ENCODE measurements around the gene SMYD3. TPM values are rescaled to one million over a fixed set of nuclear protein-coding genes. Genes with fewer than 3 reads are reported as not detected.

Gene SMYD3
- total RNA-seq, 2 donors from 2014 or later: 16.2 to 16.4 TPM

DNA sequence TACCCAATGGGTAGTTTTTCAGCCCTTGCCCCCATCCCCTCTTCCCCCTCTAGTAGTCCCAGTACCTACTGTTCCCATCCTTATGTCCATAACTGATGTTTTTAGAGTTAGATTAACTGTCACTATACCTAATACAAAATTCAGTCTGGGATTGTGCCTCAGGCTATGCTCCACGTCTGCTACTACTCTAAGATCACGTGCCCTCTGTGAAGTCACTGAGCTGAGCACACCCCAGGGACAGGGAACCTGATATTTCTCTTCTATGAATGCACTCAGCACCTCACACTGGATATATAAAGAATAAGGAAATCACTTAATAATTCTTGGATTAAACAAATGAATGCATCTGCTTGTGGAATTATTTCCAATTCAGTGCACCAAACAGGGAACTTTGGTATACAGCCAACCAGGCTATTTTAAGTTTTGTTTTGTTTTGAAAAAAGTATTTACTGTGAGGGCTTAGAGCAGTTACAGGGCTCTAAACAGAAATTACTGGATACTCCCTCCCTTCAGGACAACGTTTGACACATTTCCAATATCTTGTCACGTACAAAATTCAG lies 307.9 kb downstream of the SMYD3 start:
- H3K9ac ChIP-seq (ENCODE audit: low read depth in 2 of 2, low read length in 2 of 2): no peak overlapping the region
- TF ChIP-seq, protein P1, sequence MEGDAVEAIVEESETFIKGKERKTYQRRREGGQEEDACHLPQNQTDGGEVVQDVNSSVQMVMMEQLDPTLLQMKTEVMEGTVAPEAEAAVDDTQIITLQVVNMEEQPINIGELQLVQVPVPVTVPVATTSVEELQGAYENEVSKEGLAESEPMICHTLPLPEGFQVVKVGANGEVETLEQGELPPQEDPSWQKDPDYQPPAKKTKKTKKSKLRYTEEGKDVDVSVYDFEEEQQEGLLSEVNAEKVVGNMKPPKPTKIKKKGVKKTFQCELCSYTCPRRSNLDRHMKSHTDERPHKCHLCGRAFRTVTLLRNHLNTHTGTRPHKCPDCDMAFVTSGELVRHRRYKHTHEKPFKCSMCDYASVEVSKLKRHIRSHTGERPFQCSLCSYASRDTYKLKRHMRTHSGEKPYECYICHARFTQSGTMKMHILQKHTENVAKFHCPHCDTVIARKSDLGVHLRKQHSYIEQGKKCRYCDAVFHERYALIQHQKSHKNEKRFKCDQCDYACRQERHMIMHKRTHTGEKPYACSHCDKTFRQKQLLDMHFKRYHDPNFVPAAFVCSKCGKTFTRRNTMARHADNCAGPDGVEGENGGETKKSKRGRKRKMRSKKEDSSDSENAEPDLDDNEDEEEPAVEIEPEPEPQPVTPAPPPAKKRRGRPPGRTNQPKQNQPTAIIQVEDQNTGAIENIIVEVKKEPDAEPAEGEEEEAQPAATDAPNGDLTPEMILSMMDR (IDR thresholded peaks at IDR 0.05): no peak
- H3K9me3 ChIP-seq: no peaks in the 10 kb centered on the region

DNA sequence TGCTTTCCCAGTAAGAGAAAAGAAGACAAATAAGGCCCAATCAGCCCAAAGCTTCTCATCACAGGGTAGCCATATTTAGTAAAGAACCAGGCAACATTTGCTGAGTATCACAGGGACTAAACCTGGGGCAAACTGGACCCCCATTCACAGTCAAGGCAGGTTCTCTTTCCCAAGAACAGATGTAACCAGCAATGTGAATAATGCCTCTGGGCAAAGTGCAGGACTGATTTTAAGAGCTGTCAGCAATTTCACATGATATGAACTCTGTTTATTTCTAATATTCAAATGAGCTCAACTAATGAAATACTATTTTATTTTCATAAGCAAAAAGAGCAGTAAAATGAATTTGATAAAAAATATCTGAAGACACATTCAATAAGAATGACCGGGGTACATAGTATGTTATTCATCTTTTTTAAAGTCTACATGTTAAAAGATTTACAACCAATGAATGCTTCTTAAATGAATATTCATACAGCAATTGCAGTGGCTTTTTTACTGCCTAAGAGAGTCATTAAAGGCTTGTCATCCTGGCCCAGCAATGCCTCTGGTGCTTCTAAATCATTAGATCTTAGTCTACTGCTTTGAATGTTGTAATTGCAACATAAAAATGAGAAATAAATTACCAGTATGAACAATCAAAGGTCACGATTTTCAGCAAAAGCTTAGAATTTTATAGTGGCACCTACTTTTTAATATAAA lies 308.8 kb downstream of the SMYD3 start:
- H3K27ac ChIP-seq: no peak overlapping the region
- H3K27me3 ChIP-seq: no peaks in the 10 kb centered on the region
- no peaks in the 10 kb centered on the region for H3K4me1 ChIP-seq
- no peak overlapping the region for H3K4me3 ChIP-seq
- no peaks in the 10 kb centered on the region for H3K36me3 ChIP-seq
- H3K9me3 ChIP-seq: no peaks in the 10 kb centered on the region
- TF ChIP-seq, protein P1 (IDR thresholded peaks at IDR 0.05): no peak
- no peak for DNase-seq
- intact Hi-C loops (cut with DNase I): no loop called here
- no peak overlapping the region for H3K9ac ChIP-seq (ENCODE audit: low read depth in 2 of 2, low read length in 2 of 2)

More for the DNA sequence above, 307.9 kb downstream of the SMYD3 start:
- no peak overlapping the region for H3K27ac ChIP-seq
- DNase-seq: no peak
- H3K36me3 ChIP-seq: no peaks in the 10 kb centered on the region
- H3K4me1 ChIP-seq: no peaks in the 10 kb centered on the region
- intact Hi-C loops (cut with DNase I): no loop called here
- no peak overlapping the region for H3K4me3 ChIP-seq
- no peaks in the 10 kb centered on the region for H3K27me3 ChIP-seq

DNA sequence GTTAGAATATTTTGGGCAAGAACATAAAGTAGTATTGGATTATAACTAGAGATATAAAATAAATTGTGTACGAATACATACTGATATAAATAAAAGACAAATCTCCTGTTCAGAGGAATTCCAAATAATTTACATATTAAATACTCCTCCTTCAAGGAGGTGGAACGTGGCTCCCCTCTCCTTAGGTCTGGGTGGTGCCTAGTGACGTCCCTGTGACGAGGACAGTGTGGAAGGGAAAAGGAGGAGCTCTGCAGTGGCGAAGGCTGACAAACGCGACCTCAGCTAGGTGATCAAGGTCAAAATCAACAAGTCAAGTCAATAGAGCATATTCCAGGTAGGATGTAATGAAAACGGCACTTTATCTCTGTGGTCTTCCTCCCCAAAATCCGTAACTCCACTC lies 310.0 kb downstream of the SMYD3 start:
- TF ChIP-seq, protein P1 (IDR thresholded peaks at IDR 0.05): no peak
- H3K4me3 ChIP-seq: no peak overlapping the region
- H3K9ac ChIP-seq (ENCODE audit: low read depth in 2 of 2, low read length in 2 of 2): no peak overlapping the region
- no peaks in the 10 kb centered on the region for H3K36me3 ChIP-seq
- H3K27ac ChIP-seq: no peak overlapping the region
- no peaks in the 10 kb centered on the region for H3K9me3 ChIP-seq
- intact Hi-C loops (cut with DNase I): no loop called here
- no peaks in the 10 kb centered on the region for H3K4me1 ChIP-seq
- DNase-seq: no peak
- no peaks in the 10 kb centered on the region for H3K27me3 ChIP-seq

DNA sequence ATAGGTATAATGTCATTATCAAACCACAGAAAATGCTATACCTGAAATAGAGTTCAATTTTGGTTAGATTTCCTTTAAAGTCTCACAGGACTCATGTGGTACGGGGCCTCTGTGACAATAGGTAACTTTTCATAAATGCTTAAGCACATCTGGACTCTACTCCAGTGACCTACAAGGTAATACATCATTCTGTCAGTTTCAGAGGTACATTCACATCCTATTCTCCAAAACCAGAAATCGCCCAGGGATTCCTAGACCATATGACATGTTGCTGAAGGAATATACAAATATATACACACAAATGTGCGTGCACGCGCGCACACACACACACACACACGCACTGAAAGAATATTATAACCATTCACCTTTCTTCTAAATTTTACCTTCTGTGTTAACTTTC lies 311.8 kb downstream of the SMYD3 start:
- intact Hi-C loops (cut with DNase I): no loop called here
- Histone ChIP-seq H3K27me3 (no peaks in the 10 kb centered on the region), H3K4me1 (no peaks in the 10 kb centered on the region), H3K4me3 (no peak overlapping the region), H3K9ac (ENCODE audit: low read depth in 2 of 2, low read length in 2 of 2) (no peak overlapping the region), H3K9me3 (no peaks in the 10 kb centered on the region), H3K36me3 (no peaks in the 10 kb centered on the region), H3K27ac (no peak overlapping the region)
- TF ChIP-seq, protein P1 (IDR thresholded peaks at IDR 0.05): no peak
- no peak for DNase-seq

DNA sequence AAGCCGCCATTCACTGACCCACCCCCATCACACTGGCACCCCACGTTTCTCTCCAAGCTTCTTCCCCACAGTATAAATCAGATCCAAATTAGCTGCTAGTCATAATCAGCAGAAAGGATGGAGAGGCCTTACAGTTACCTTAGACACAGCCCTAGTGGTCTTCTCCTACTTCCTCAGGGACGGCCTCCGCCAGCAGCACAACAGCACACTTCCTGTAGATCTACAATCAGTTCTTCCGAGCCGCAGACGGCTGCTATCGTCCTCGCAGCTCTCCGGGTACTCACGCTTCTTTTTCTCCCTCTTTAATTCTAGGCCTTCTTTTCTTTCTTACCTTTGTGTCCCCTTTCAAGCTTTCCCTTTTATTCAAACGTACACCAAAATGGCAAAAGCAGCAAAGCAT lies 313.5 kb downstream of the SMYD3 start:
- Histone ChIP-seq H3K36me3 (no peaks in the 10 kb centered on the region), H3K9me3 (no peaks in the 10 kb centered on the region), H3K4me1 (no peaks in the 10 kb centered on the region), H3K27me3 (no peaks in the 10 kb centered on the region), H3K27ac (no peak overlapping the region), H3K9ac (ENCODE audit: low read depth in 2 of 2, low read length in 2 of 2) (no peak overlapping the region), H3K4me3 (no peak overlapping the region)
- no peak for DNase-seq
- intact Hi-C loops (cut with DNase I): no loop called here
- TF ChIP-seq, protein P1 (IDR thresholded peaks at IDR 0.05): no peak
